K562 (cell line): ENCODE measurements around the gene TRAK1. TPM values are rescaled to one million over a fixed set of nuclear protein-coding genes. Genes with fewer than 3 reads are reported as not detected.

ENCODE experiments used
- ATAC-seq: fragments of 200-7000 bp; cut with Tn5 transposase; 3 replicates; pipeline ENCODE4 v1.9.1; 2020; ENCODE audit warnings: moderate library complexity
- BruUV-seq: library from RNA; stranded (reverse); fragments of 400-500 nt; replicated peaks from 2 replicates; lab custom pipeline; 2021; lab: Mats Ljungman, UMichigan
- CTCF ChIA-PET: fragments of 300-600 bp; formaldehyde crosslinking; extraction: SDS; loops from one replicate; lab custom pipeline; 2021; ENCODE audit warnings: low intra/inter-chr PET ratio; lab: Yijun Ruan, JAX
- POLR2A ChIA-PET: fragments of 300-600, 350-650 bp; sonication (Branson Sonifier 250); formaldehyde crosslinking; extraction: SDS; loops from one replicate; lab custom pipeline; 2021; ENCODE audit warnings: antibody characterized with exemption, inconsistent platforms; lab: Yijun Ruan, JAX
- DNase-seq, 4 experiments: peaks; one replicate each; pipeline versions ENCODE4 v3.0.0 to v3.0.0-alpha.2; 2011 to 2018; ENCODE audit warnings: low spot score in 3 of 4, mixed read lengths in 3 of 4; ENCODE audit errors: extremely low read depth in 1 of 4
- FAIRE-seq: peaks from 2 replicates; lab custom pipeline; 2011; peaks lifted over from hg19 to GRCh38; lab: Jason Lieb, UNC
- H2AFZ ChIP-seq: 2 replicates; pipeline ENCODE4 v1.6.0; 2011; ENCODE audit warnings: low read depth, low read length, control low read depth, inconsistent platforms
- H3K27ac ChIP-seq: fragments of 200-600 bp; 3 replicates; pipeline ENCODE4 v1.8.0; 2011; ENCODE audit warnings: low read depth, mild to moderate bottlenecking, control low read depth, inconsistent platforms, low read length, moderate library complexity, mixed read lengths; ENCODE audit errors: extremely low read depth
- H3K27me3 ChIP-seq, 2 experiments: fragments of 300-600 bp in 1 of 2; 2 replicates in 1 of 2; 3 replicates in 1 of 2; pipeline versions ENCODE4 v1.6.0 to v1.8.0; 2011; ENCODE audit warnings: inconsistent platforms in 2 of 2, low read length in 2 of 2, mild to moderate bottlenecking in 1 of 2, mixed read lengths in 1 of 2, moderate library complexity in 1 of 2; ENCODE audit not compliant: control insufficient read depth in 2 of 2, insufficient read depth in 2 of 2
- H3K36me3 ChIP-seq: fragments of 300-600 bp; 3 replicates; pipeline ENCODE4 v1.8.0; 2011; ENCODE audit warnings: mild to moderate bottlenecking, low read length, inconsistent platforms; ENCODE audit not compliant: control insufficient read depth, insufficient read depth
- H3K4me1 ChIP-seq, 2 experiments: fragments of 200-600 bp in 1 of 2; replicated peaks in 1 of 2; 2 replicates in 1 of 2; 3 replicates in 1 of 2; pipeline versions ENCODE4 v1.5.1 to v1.8.0; 2011; ENCODE audit warnings: inconsistent platforms in 2 of 2, low read length in 2 of 2, mild to moderate bottlenecking in 1 of 2, mixed read lengths in 1 of 2, moderate library complexity in 1 of 2; ENCODE audit not compliant: control insufficient read depth in 2 of 2, insufficient read depth in 2 of 2
- H3K4me2 ChIP-seq: 2 replicates; pipeline ENCODE4 v1.6.1; 2011; ENCODE audit warnings: low read length, control low read depth, inconsistent platforms, mixed read lengths; ENCODE audit not compliant: insufficient read depth
- H3K4me3 ChIP-seq: fragments of 200-600 bp; sonication (generic), shearing (Covaris generic); 2 replicates; pipeline ENCODE4 v1.5.1; 2016; ENCODE audit warnings: control low read depth, inconsistent platforms
- H3K79me2 ChIP-seq: fragments of 200-600 bp; 3 replicates; pipeline ENCODE4 v1.8.0; 2011; ENCODE audit warnings: low read length, inconsistent platforms; ENCODE audit not compliant: control insufficient read depth, insufficient read depth
- H3K9ac ChIP-seq, 2 experiments: 2 replicates each; pipeline versions ENCODE4 v1.6.0 to v1.6.1; 2011; ENCODE audit warnings: low read depth in 2 of 2, low read length in 2 of 2, control low read depth in 1 of 2, inconsistent platforms in 1 of 2, mild to moderate bottlenecking in 1 of 2, mixed read lengths in 1 of 2; ENCODE audit not compliant: insufficient read depth in 1 of 2
- H3K9me1 ChIP-seq: one replicate; pipeline ENCODE4 v1.6.0; 2011; ENCODE audit warnings: inconsistent platforms, mild to moderate bottlenecking, low read length, moderate library complexity; ENCODE audit not compliant: control insufficient read depth, insufficient read depth
- H3K9me3 ChIP-seq: replicated peaks from 2 replicates; pipeline ENCODE4 v1.5.1; 2011; ENCODE audit warnings: low read depth, low read length, inconsistent platforms; ENCODE audit not compliant: control insufficient read depth, insufficient read depth
- H4K20me1 ChIP-seq: replicated peaks from 2 replicates; pipeline ENCODE4 v1.6.1; 2011; ENCODE audit warnings: low read length, inconsistent platforms, mixed read lengths; ENCODE audit not compliant: control insufficient read depth, insufficient read depth
- MED1 ChIP-seq: sonication (generic); formaldehyde crosslinking; IDR thresholded peaks from 2 replicates; pipeline ENCODE4 v1.8.1; 2023; ENCODE audit warnings: missing genetic modification reagents, borderline replicate concordance
- MTA3 ChIP-seq: fragments of 450-650 bp; formaldehyde crosslinking; IDR thresholded peaks from 2 replicates; pipeline ENCODE4 v1.6.1; 2017; ENCODE audit warnings: mild to moderate bottlenecking, borderline replicate concordance
- TAF9B ChIP-seq: fragments of 450-650 bp; IDR thresholded peaks from 2 replicates; pipeline ENCODE4 v1.6.1; 2018; ENCODE audit warnings: mild to moderate bottlenecking; ENCODE audit not compliant: partially characterized antibody
- WGBS: fragments of 100-300 bp; shearing (Covaris generic); methylation state at CpG from one replicate; pipeline ENCODE4 v1.1.6; 2016; ENCODE audit warnings: low coverage, mixed read lengths; ENCODE audit not compliant: insufficient coverage; ENCODE audit errors: missing lambda C conversion rate; 5-methylcytosine and 5-hydroxymethylcytosine counted together
- in situ Hi-C: fragments of 300-500 bp; cut with MboI; formaldehyde crosslinking; loops from 4 replicates; pipeline ENCODE4 v1.15.0; 2018; ENCODE audit warnings: inconsistent platforms, mixed read lengths
- intact Hi-C: fragments of 100-400 bp; cut with micrococcal nuclease; formaldehyde crosslinking; loops from 2 replicates; pipeline ENCODE4 v1.14.2; 2022
- polyA plus RNA-seq, 8 experiments: library from polyadenylated mRNA; depleted of rRNA in 4 of 8; stranded (reverse) in 5 of 8; unstranded in 3 of 8; fragments of >200 nt; fragmentation: Nextera tagmentation in 2 of 8; fragmentation: Illumina TruSeq in 1 of 8; extraction: Ambion mirVana in 2 of 8; extraction: Trizol in 1 of 8; gene quantifications; 2 replicates each; pipeline versions ENCODE4 v1.2.1 to v1.2.3, GENCODE V29; 2011 to 2014; ENCODE audit warnings: inconsistent platforms in 1 of 8, missing spikeins in 1 of 8
- total RNA-seq, 7 experiments: library from RNA; depleted of rRNA in 6 of 7; stranded (reverse); fragments of >200 nt in 6 of 7; fragmentation: Illumina TruSeq in 2 of 7; extraction: Trizol in 2 of 7; gene quantifications; 2 replicates each; pipeline versions ENCODE4 v1.2.1 to v1.2.3, GENCODE V29; 2011 to 2021; ENCODE audit warnings: low replicate concordance in 1 of 7
- TF ChIP-seq, protein P1 (sequence below): fragments of 200-800 bp; sonication (Bioruptor generic); IDR thresholded peaks from 2 replicates; pipeline ENCODE4 v1.6.1; 2016; ENCODE audit warnings: missing genetic modification characterization, missing compliant biosample characterization

TRAK1 gene
- total and polyA plus RNA-seq, 9 of the 15 experiments (the other 6 are each of a cell fraction or from before 2014, with no cell fraction given), result 5.3 to 28.5 (median 17.5) TPM

DNA sequence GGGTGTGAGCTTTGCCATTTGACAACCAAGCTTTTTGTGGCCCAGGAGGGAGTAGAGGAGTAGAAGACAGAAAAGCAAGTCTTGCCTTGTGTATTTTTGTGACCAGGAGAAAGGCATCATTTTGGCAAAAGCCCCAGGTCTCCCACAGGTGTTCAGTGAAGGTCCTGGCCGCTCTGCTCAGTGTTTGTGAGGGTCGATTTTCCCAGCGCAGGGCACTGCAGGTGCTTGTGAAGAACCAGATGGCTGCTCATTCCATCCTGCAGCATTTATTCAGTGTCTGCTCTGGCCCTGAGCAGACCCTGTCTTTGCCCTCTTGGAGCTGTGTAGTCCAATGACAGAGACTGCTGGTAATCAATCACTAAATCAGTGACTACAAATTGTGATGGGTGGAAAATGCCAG lies 19.5 kb downstream of the TRAK1 start:
- 54% methylated on average over 3 of the region's 3 CpGs for WGBS
- Histone ChIP-seq H3K4me3 (no peak overlapping the region), H3K36me3 (0 out of 3 replicates have a peak, but pooled peaks cover 2% of the 10 kb centered on the region), H3K9ac (no peak overlapping the region), H3K9me1 (no peaks in the 10 kb centered on the region), H3K4me2 (no peak overlapping the region), H3K27me3 (no peaks in the 10 kb centered on the region), H3K27ac (no peak overlapping the region), H4K20me1 (no peaks in the 10 kb centered on the region), H3K4me1 (no peaks in the 10 kb centered on the region), H3K9me3 (no peaks in the 10 kb centered on the region), H3K79me2 (no peaks in the 10 kb centered on the region), H2AFZ (no peak overlapping the region)
- ATAC-seq, result no peak
- POLR2A ChIA-PET, result interaction anchor here (0.6 to 1.7 kb wide), 2 partner anchors 9 to 313 kb away, joined by 4 to 5 read pairs; no protein-coding TSS in a partner anchor
- CTCF ChIA-PET, result no interaction called here
- no peak for DNase-seq
- no TSS peak for BruUV-seq
- TF ChIP-seq TAF9B (no peak), MED1 (CRISPR knock-in tag) (no peak), MTA3 (no peak)
- TF ChIP-seq, protein P1, sequence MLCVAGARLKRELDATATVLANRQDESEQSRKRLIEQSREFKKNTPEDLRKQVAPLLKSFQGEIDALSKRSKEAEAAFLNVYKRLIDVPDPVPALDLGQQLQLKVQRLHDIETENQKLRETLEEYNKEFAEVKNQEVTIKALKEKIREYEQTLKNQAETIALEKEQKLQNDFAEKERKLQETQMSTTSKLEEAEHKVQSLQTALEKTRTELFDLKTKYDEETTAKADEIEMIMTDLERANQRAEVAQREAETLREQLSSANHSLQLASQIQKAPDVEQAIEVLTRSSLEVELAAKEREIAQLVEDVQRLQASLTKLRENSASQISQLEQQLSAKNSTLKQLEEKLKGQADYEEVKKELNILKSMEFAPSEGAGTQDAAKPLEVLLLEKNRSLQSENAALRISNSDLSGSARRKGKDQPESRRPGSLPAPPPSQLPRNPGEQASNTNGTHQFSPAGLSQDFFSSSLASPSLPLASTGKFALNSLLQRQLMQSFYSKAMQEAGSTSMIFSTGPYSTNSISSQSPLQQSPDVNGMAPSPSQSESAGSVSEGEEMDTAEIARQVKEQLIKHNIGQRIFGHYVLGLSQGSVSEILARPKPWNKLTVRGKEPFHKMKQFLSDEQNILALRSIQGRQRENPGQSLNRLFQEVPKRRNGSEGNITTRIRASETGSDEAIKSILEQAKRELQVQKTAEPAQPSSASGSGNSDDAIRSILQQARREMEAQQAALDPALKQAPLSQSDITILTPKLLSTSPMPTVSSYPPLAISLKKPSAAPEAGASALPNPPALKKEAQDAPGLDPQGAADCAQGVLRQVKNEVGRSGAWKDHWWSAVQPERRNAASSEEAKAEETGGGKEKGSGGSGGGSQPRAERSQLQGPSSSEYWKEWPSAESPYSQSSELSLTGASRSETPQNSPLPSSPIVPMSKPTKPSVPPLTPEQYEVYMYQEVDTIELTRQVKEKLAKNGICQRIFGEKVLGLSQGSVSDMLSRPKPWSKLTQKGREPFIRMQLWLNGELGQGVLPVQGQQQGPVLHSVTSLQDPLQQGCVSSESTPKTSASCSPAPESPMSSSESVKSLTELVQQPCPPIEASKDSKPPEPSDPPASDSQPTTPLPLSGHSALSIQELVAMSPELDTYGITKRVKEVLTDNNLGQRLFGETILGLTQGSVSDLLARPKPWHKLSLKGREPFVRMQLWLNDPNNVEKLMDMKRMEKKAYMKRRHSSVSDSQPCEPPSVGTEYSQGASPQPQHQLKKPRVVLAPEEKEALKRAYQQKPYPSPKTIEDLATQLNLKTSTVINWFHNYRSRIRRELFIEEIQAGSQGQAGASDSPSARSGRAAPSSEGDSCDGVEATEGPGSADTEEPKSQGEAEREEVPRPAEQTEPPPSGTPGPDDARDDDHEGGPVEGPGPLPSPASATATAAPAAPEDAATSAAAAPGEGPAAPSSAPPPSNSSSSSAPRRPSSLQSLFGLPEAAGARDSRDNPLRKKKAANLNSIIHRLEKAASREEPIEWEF (CRISPR knock-in tag), result no peak
- intact Hi-C loops, result loop anchor here (10.0 kb wide), 1 partner anchor 416 kb away; no protein-coding TSS in a partner anchor
- no peak for FAIRE-seq
- in situ Hi-C loops, result loop anchor here (25.0 kb wide), 1 partner anchor 423 kb away; no protein-coding TSS in a partner anchor
